ENCODE measurements around the gene SUGCT.
"Not testable (repeated sequence)": the region's sequence is repeated elsewhere in the genome, so short reads cannot be mapped to it uniquely, and the experiment has no call there.

GRCh38 chr7:40117199-40117598 is 17.6 kb upstream of the SUGCT start:
- not testable (repeated sequence) for TF ChIP-seq POLR2AphosphoS5 (IDR thresholded peaks at IDR 0.05)
- TF ChIP-seq, protein P1, sequence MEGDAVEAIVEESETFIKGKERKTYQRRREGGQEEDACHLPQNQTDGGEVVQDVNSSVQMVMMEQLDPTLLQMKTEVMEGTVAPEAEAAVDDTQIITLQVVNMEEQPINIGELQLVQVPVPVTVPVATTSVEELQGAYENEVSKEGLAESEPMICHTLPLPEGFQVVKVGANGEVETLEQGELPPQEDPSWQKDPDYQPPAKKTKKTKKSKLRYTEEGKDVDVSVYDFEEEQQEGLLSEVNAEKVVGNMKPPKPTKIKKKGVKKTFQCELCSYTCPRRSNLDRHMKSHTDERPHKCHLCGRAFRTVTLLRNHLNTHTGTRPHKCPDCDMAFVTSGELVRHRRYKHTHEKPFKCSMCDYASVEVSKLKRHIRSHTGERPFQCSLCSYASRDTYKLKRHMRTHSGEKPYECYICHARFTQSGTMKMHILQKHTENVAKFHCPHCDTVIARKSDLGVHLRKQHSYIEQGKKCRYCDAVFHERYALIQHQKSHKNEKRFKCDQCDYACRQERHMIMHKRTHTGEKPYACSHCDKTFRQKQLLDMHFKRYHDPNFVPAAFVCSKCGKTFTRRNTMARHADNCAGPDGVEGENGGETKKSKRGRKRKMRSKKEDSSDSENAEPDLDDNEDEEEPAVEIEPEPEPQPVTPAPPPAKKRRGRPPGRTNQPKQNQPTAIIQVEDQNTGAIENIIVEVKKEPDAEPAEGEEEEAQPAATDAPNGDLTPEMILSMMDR (IDR thresholded peaks at IDR 0.05) = not testable (repeated sequence)
